Heart left ventricle (tissue), 13 donors: ENCODE data around the gene IL23A.

ENCODE experiments used
- CTCF ChIP-seq, 12 donors: fragments of 200-600 bp; sonication (generic) in 4 of 12; IDR thresholded peaks; one replicate each; pipeline versions ENCODE4 v1.5.0 to v1.8.0; 2018 to 2022; ENCODE audit warnings: antibody characterized with exemption in 12 of 12, mild to moderate bottlenecking in 5 of 12
- POLR2A ChIP-seq, 2 donors: fragments of 450-650 bp; IDR thresholded peaks; one replicate each; pipeline ENCODE4 v1.6.1; 2017; ENCODE audit warnings: antibody characterized with exemption in 2 of 2, mild to moderate bottlenecking in 2 of 2, moderate library complexity in 2 of 2
- donor health status: ischemic (EF 13 %, LVEDD 7.1; RV severe dilation, severe dysfunction).
- donor health status: DM: no; HTN: yes; CAD: no.
- donor health status: DM: no; HTN: no; CAD: no.
- donor health status: ischemic (EF 25% LVEDD 6.9; RV normal size, moderate dysfunction).
- donor health status: ischemic (EF 25% LVEDD 5.7; RV mildly dilated, moderate dysfunction).
- donor health status: ischemic (EF 35%, LVEDD 5.7; RV mildly dilated, moderate dysfunction).
- donor health status: nonischemic (EF 11% LVEDD 7.7; RV severe dilation, severe dysfunction).
- donor health status: DM: yes; HTN: yes; CAD: no.
- donor health status: PGD.
- donor health status: ischemic (EF 29% LVEDD 5.4; RV normal size, mild dysfunction).
- donor health status: nonischemic (EF 23%, LVEDD 6.1; RV moderate dilation, normal function).

- TF ChIP-seq CTCF (IDR thresholded peaks at IDR 0.05) = no peak
- no peak for TF ChIP-seq POLR2A (IDR thresholded peaks at IDR 0.05)
Measured at GRCh38 chr12:56373515-56373914, 34.8 kb downstream of the IL23A start.
